Colonic mucosa (tissue), 4 donors: Measurements from ENCODE around the gene EML5. TPM values are rescaled to one million over a fixed set of nuclear protein-coding genes. Genes with fewer than 3 reads are reported as not detected.

Experiments used
- DNase-seq: peaks from one replicate; pipeline ENCODE4 v3.0.0-alpha.2; 2020
- H3K27ac ChIP-seq: fragments of 200-600 bp; one replicate; pipeline ENCODE4 v1.8.0; 2021
- H3K27me3 ChIP-seq: fragments of 200-600 bp; one replicate; pipeline ENCODE4 v1.8.0; 2021
- H3K36me3 ChIP-seq: fragments of 200-600 bp; one replicate; pipeline ENCODE4 v1.8.0; 2021
- H3K4me1 ChIP-seq: fragments of 200-600 bp; one replicate; pipeline ENCODE4 v1.8.0; 2021; ENCODE audit warnings: mild to moderate bottlenecking
- H3K4me3 ChIP-seq: fragments of 200-600 bp; one replicate; pipeline ENCODE4 v1.8.0; 2021
- H3K9ac ChIP-seq, 2 donors: one replicate each; pipeline ENCODE4 v1.7.0; 2013; ENCODE audit warnings: control low read depth in 2 of 2, low read depth in 2 of 2, low read length in 2 of 2
- H3K9me3 ChIP-seq: fragments of 200-600 bp; one replicate; pipeline ENCODE4 v1.8.0; 2021
- intact Hi-C: fragments of 100-400 bp; cut with DNase I; formaldehyde crosslinking; loops from one replicate; pipeline ENCODE4 v1.14.1; 2022
- total RNA-seq, 2 donors: library from RNA; stranded (reverse); fragmentation: NEBNext Ultra II Directional in 1 of 2; extraction: Animal tissue kit (Norgen Biotek cat#: 25700) in 1 of 2; gene quantifications; one replicate each; pipeline ENCODE4 v1.2.1, GENCODE V29; 2021
- TF ChIP-seq, protein P1 (sequence below): fragments of 200-600 bp; IDR thresholded peaks from one replicate; pipeline ENCODE4 v1.8.0; 2022; ENCODE audit warnings: antibody characterized with exemption, mild to moderate bottlenecking
- donor health status: healthy.
- donor health status: DM: no; HTN: no; CAD: no.
- donor health status: DM: no; HTN: no; CAD: no.

Gene EML5
- total RNA-seq, 2 donors from 2014 or later, result 0.93 to 1.2 TPM

GRCh38 chr14:88804477-88804876, 11.7 kb upstream of the EML5 start:
- no peak for DNase-seq
- Histone ChIP-seq H3K27me3 (no peaks in the 10 kb centered on the region), H3K4me1 (no peaks in the 10 kb centered on the region), H3K9ac (no peak overlapping the region), H3K9me3 (no peaks in the 10 kb centered on the region), H3K27ac (no peak overlapping the region), H3K4me3 (no peak overlapping the region), H3K36me3 (no peaks in the 10 kb centered on the region)
- intact Hi-C loops, result no loop called here
- TF ChIP-seq, protein P1, sequence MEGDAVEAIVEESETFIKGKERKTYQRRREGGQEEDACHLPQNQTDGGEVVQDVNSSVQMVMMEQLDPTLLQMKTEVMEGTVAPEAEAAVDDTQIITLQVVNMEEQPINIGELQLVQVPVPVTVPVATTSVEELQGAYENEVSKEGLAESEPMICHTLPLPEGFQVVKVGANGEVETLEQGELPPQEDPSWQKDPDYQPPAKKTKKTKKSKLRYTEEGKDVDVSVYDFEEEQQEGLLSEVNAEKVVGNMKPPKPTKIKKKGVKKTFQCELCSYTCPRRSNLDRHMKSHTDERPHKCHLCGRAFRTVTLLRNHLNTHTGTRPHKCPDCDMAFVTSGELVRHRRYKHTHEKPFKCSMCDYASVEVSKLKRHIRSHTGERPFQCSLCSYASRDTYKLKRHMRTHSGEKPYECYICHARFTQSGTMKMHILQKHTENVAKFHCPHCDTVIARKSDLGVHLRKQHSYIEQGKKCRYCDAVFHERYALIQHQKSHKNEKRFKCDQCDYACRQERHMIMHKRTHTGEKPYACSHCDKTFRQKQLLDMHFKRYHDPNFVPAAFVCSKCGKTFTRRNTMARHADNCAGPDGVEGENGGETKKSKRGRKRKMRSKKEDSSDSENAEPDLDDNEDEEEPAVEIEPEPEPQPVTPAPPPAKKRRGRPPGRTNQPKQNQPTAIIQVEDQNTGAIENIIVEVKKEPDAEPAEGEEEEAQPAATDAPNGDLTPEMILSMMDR, result no peak

GRCh38 chr14:88804035-88804434, 11.3 kb upstream of the EML5 start:
- no peak overlapping the region for H3K4me3 ChIP-seq
- no peaks in the 10 kb centered on the region for H3K27me3 ChIP-seq
- intact Hi-C loops, result no loop called here
- no peaks in the 10 kb centered on the region for H3K4me1 ChIP-seq
- no peak for DNase-seq
- H3K9ac ChIP-seq, result no peak overlapping the region
- no peak overlapping the region for H3K27ac ChIP-seq
- TF ChIP-seq, protein P1, result no peak
- H3K36me3 ChIP-seq, result no peaks in the 10 kb centered on the region
- no peaks in the 10 kb centered on the region for H3K9me3 ChIP-seq

GRCh38 chr14:88802596-88802995, 9.8 kb upstream of the EML5 start:
- Histone ChIP-seq H3K9me3 (no peaks in the 10 kb centered on the region), H3K9ac (no peak overlapping the region), H3K4me1 (no peaks in the 10 kb centered on the region), H3K36me3 (no peaks in the 10 kb centered on the region), H3K27ac (no peak overlapping the region), H3K4me3 (no peak overlapping the region), H3K27me3 (no peaks in the 10 kb centered on the region)
- TF ChIP-seq, protein P1, result no peak
- DNase-seq, result no peak
- intact Hi-C loops, result no loop called here

- Histone ChIP-seq H3K9me3 (no peaks in the 10 kb centered on the region), H3K36me3 (no peaks in the 10 kb centered on the region), H3K4me1 (no peaks in the 10 kb centered on the region), H3K27ac (no peak overlapping the region), H3K9ac (no peak overlapping the region), H3K4me3 (no peak overlapping the region), H3K27me3 (no peaks in the 10 kb centered on the region)
- TF ChIP-seq, protein P1, result no peak
- DNase-seq, result no peak
- intact Hi-C loops, result no loop called here
These were observed 6.8 kb upstream of the EML5 start for GRCh38 chr14:88799522-88799921.

GRCh38 chr14:88798156-88798555, 5.4 kb upstream of the EML5 start:
- intact Hi-C loops, result no loop called here
- no peak for DNase-seq

More at GRCh38 chr14:88798156-88798555, 5.4 kb upstream of the EML5 start:
- H3K36me3 ChIP-seq, result no peaks in the 10 kb centered on the region
- H3K4me1 ChIP-seq, result peaks cover 3% of the 10 kb centered on the region
- TF ChIP-seq, protein P1, result no peak
- H3K27ac ChIP-seq, result no peak overlapping the region
- H3K9ac ChIP-seq, result no peak overlapping the region
- no peak overlapping the region for H3K4me3 ChIP-seq
- H3K9me3 ChIP-seq, result no peaks in the 10 kb centered on the region
- H3K27me3 ChIP-seq, result no peaks in the 10 kb centered on the region
